Activated CD8-positive, alpha-beta memory T cell treated with anti-CD3 and anti-CD28 coated beads, Interleukin-2, amount 50 U/mL, for 24 hours (primary cell): ENCODE data around the gene TNXB.
"Not testable (repeated sequence)": the region's sequence is repeated elsewhere in the genome, so short reads cannot be mapped to it uniquely, and the experiment has no call there.

Source experiments
- DNase-seq: peaks from one replicate; pipeline ENCODE4 v3.0.0-alpha.2; 2020; ENCODE audit errors: extremely low read depth

Gene TNXB

GRCh38 chr6:32084780-32085179, 24.4 kb downstream of the TNXB start:
- no peak for DNase-seq

GRCh38 chr6:32083812-32084768, 25.0 kb downstream of the TNXB start:
- DNase-seq = no peak

- DNase-seq = no peak
These were observed 26.2 kb downstream of the TNXB start for GRCh38 chr6:32082935-32083334.

- no peak for DNase-seq
These were observed 26.7 kb downstream of the TNXB start for GRCh38 chr6:32082478-32082877.

- no peak for DNase-seq
These were observed 27.8 kb downstream of the TNXB start for GRCh38 chr6:32081168-32081990.

- no peak for DNase-seq
These were observed 29.4 kb downstream of the TNXB start for GRCh38 chr6:32079566-32080290.

- no peak for DNase-seq
These were observed 32.8 kb downstream of the TNXB start for GRCh38 chr6:32076321-32076809.

GRCh38 chr6:32075781-32076180, 33.4 kb downstream of the TNXB start:
- DNase-seq = no peak

GRCh38 chr6:32074996-32075532, 34.1 kb downstream of the TNXB start:
- DNase-seq = no peak

- DNase-seq = no peak
These were observed 35.5 kb downstream of the TNXB start for GRCh38 chr6:32073613-32074012.

- DNase-seq = no peak
These were observed 36.0 kb downstream of the TNXB start for GRCh38 chr6:32073101-32073500.

- no peak for DNase-seq
These were observed 38.2 kb downstream of the TNXB start for GRCh38 chr6:32070814-32071543.

GRCh38 chr6:32069878-32070515, 39.1 kb downstream of the TNXB start:
- DNase-seq = no peak

- no peak for DNase-seq
These were observed 39.7 kb downstream of the TNXB start for GRCh38 chr6:32069460-32069859.

- no peak for DNase-seq
These were observed 40.3 kb downstream of the TNXB start for GRCh38 chr6:32068867-32069266.

- DNase-seq = not testable (repeated sequence)
These were observed 40.8 kb downstream of the TNXB start for GRCh38 chr6:32068315-32068714.

- not testable (repeated sequence) for DNase-seq
These were observed 41.6 kb downstream of the TNXB start for GRCh38 chr6:32067521-32067920.

- DNase-seq = no peak
These were observed 44.4 kb downstream of the TNXB start for GRCh38 chr6:32064706-32065105.

- DNase-seq = no peak
These were observed 48.0 kb downstream of the TNXB start for GRCh38 chr6:32060966-32061655.

GRCh38 chr6:32058511-32058963, 50.6 kb downstream of the TNXB start:
- no peak for DNase-seq
